SU-DHL-6 (cell line): ENCODE data around the gene ZC3H12D.

Source experiments
- H2AFZ ChIP-seq: fragments of 200-600 bp; sonication (generic); 2 replicates; pipeline ENCODE4 v1.6.1; 2014; ENCODE audit warnings: low read depth, mild to moderate bottlenecking, moderate library complexity, mixed read lengths, antibody characterized with exemption, low read length; ENCODE audit not compliant: severe bottlenecking
- H3F3A ChIP-seq: fragments of 200-600 bp; shearing (Covaris generic); 2 replicates; pipeline ENCODE4 v1.6.0; 2016; ENCODE audit warnings: antibody characterized with exemption, mild to moderate bottlenecking; ENCODE audit not compliant: insufficient read depth
- H3K27ac ChIP-seq: fragments of 200-600 bp; sonication (generic); 2 replicates; pipeline ENCODE4 v1.5.1; 2016; ENCODE audit warnings: low read depth, mild to moderate bottlenecking, low read length, moderate library complexity, mixed read lengths
- H3K27me3 ChIP-seq: fragments of 200-600 bp; sonication (generic), shearing (Covaris generic); 2 replicates; pipeline ENCODE4 v1.6.0; 2014; ENCODE audit warnings: mild to moderate bottlenecking, low read length
- H3K36me3 ChIP-seq: fragments of 200-600 bp; sonication (generic); 2 replicates; pipeline ENCODE4 v1.6.1; 2014; ENCODE audit warnings: mild to moderate bottlenecking, low read length, mixed read lengths
- H3K4me2 ChIP-seq: fragments of 300-600, 200-600 bp; shearing (Covaris generic), sonication (generic); 2 replicates; pipeline ENCODE4 v1.6.0; 2014; ENCODE audit warnings: low read length, low read depth, mild to moderate bottlenecking; ENCODE audit not compliant: poor library complexity, severe bottlenecking
- H3K4me3 ChIP-seq: fragments of 200-600 bp; sonication (generic); 2 replicates; pipeline ENCODE4 v1.5.1; 2014; ENCODE audit warnings: antibody characterized with exemption, low read length, mild to moderate bottlenecking, mixed read lengths; ENCODE audit not compliant: insufficient read depth, poor library complexity, severe bottlenecking
- H3K79me2 ChIP-seq: fragments of 200-600 bp; sonication (generic); 2 replicates; pipeline ENCODE4 v1.6.1; 2014; ENCODE audit warnings: mild to moderate bottlenecking, low read length, moderate library complexity; ENCODE audit not compliant: insufficient read depth
- H3K9ac ChIP-seq: fragments of 200-600 bp; sonication (generic); 2 replicates; pipeline ENCODE4 v1.7.0; 2014; ENCODE audit warnings: mild to moderate bottlenecking, low read length
- H3K9me2 ChIP-seq: fragments of 200-600 bp; sonication (generic); replicated peaks from 2 replicates; pipeline ENCODE4 v1.6.1; 2014; ENCODE audit warnings: low read length; ENCODE audit not compliant: insufficient read depth
- H3K9me3 ChIP-seq: fragments of 200-600 bp; sonication (generic); 2 replicates; pipeline ENCODE4 v1.6.1; 2014; ENCODE audit warnings: low read length, mixed read lengths; ENCODE audit not compliant: insufficient read depth
- H4K20me1 ChIP-seq: fragments of 200-600 bp; sonication (generic); 2 replicates; pipeline ENCODE4 v1.6.1; 2014; ENCODE audit warnings: low read depth, mild to moderate bottlenecking, antibody characterized with exemption, low read length, moderate library complexity, mixed read lengths
- EZH2phosphoT487 ChIP-seq: fragments of 200-600 bp; sonication (generic), shearing (Covaris generic); conservative IDR thresholded peaks from 2 replicates; pipeline ENCODE4 v1.6.1; 2018; ENCODE audit warnings: mild to moderate bottlenecking, antibody characterized with exemption, low read length, moderate library complexity, mixed read lengths
- TF ChIP-seq, protein P1 (sequence below): fragments of 200-600 bp; sonication (generic); IDR thresholded peaks from one replicate; pipeline ENCODE4 v1.5.1; 2017; ENCODE audit warnings: antibody characterized with exemption, mild to moderate bottlenecking, low read length, moderate library complexity; ENCODE audit not compliant: insufficient read depth, poor library complexity, severe bottlenecking

The ZC3H12D gene

DNA sequence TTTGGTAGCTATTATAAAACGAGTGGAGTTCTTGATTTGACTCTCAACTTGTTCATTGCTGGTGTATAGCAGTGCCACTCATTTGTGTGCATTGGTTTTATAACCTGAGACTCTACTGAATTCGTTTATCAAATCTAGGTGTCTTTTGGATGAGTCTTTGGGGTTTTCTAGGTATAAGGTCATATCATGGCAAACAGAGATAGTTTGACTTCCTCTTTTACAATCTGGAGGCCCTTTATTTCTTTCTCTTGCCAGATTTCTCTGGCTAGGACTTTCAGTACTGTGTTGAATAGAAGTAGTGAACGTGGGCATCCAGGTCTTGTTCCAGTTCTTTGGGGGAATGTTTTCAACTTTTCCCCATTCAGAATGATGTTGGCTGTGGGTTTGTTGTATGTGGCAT is 46.0 kb downstream of the ZC3H12D start:
- Histone ChIP-seq H4K20me1 (no peaks in the 10 kb centered on the region), H3K9me2 (no peaks in the 10 kb centered on the region), H3K36me3 (no peaks in the 10 kb centered on the region), H3K27ac (no peak overlapping the region), H3K4me3 (no peak overlapping the region), H3F3A (no peaks in the 10 kb centered on the region), H3K27me3 (no peaks in the 10 kb centered on the region), H3K79me2 (no peaks in the 10 kb centered on the region), H2AFZ (no peak overlapping the region), H3K9me3 (no peaks in the 10 kb centered on the region), H3K9ac (no peak overlapping the region), H3K4me2 (no peak overlapping the region)
- TF ChIP-seq EZH2phosphoT487: no peak
- TF ChIP-seq, protein P1, sequence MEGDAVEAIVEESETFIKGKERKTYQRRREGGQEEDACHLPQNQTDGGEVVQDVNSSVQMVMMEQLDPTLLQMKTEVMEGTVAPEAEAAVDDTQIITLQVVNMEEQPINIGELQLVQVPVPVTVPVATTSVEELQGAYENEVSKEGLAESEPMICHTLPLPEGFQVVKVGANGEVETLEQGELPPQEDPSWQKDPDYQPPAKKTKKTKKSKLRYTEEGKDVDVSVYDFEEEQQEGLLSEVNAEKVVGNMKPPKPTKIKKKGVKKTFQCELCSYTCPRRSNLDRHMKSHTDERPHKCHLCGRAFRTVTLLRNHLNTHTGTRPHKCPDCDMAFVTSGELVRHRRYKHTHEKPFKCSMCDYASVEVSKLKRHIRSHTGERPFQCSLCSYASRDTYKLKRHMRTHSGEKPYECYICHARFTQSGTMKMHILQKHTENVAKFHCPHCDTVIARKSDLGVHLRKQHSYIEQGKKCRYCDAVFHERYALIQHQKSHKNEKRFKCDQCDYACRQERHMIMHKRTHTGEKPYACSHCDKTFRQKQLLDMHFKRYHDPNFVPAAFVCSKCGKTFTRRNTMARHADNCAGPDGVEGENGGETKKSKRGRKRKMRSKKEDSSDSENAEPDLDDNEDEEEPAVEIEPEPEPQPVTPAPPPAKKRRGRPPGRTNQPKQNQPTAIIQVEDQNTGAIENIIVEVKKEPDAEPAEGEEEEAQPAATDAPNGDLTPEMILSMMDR: no peak

- Histone ChIP-seq H4K20me1 (no peaks in the 10 kb centered on the region), H3K9ac (no peak overlapping the region), H3K9me3 (no peaks in the 10 kb centered on the region), H3K9me2 (no peaks in the 10 kb centered on the region), H3K4me2 (no peak overlapping the region), H3K36me3 (no peaks in the 10 kb centered on the region), H3K79me2 (no peaks in the 10 kb centered on the region), H3K4me3 (no peak overlapping the region), H3K27me3 (no peaks in the 10 kb centered on the region), H3F3A (no peaks in the 10 kb centered on the region), H3K27ac (no peak overlapping the region), H2AFZ (no peak overlapping the region)
- TF ChIP-seq, protein P1: no peak
- TF ChIP-seq EZH2phosphoT487: no peak
Observed at GRCh38 chr6:149437212-149437611, 47.6 kb downstream of the ZC3H12D start.

GRCh38 chr6:149436647-149437046 is 48.2 kb downstream of the ZC3H12D start:
- no peaks in the 10 kb centered on the region for H3K36me3 ChIP-seq
- H3K9me2 ChIP-seq: no peaks in the 10 kb centered on the region
- H3K4me3 ChIP-seq: no peak overlapping the region
- no peaks in the 10 kb centered on the region for H4K20me1 ChIP-seq
- no peaks in the 10 kb centered on the region for H3K9me3 ChIP-seq
- no peaks in the 10 kb centered on the region for H3F3A ChIP-seq
- H3K27me3 ChIP-seq: no peaks in the 10 kb centered on the region
- H3K9ac ChIP-seq: no peak overlapping the region
- no peak overlapping the region for H2AFZ ChIP-seq
- no peak overlapping the region for H3K27ac ChIP-seq
- H3K79me2 ChIP-seq: no peaks in the 10 kb centered on the region
- no peak overlapping the region for H3K4me2 ChIP-seq
- no peak for TF ChIP-seq EZH2phosphoT487
- TF ChIP-seq, protein P1: no peak
